Keratinocyte (primary cell): ENCODE measurements around the gene SUSD5.

Experiments
- EZH2 ChIP-seq: IDR thresholded peaks from one replicate; pipeline ENCODE4 v1.6.1; 2012; ENCODE audit warnings: inconsistent platforms, mild to moderate bottlenecking, low read length, moderate library complexity
- TF ChIP-seq, protein P1 (sequence below), 3 experiments: IDR thresholded peaks in 1 of 3; conservative IDR thresholded peaks in 1 of 3; optimal IDR thresholded peaks in 1 of 3; 2 replicates in 2 of 3; 3 replicates in 1 of 3; pipeline versions ENCODE3 to v1.5.1; 2011; ENCODE audit warnings: low read length in 3 of 3, mild to moderate bottlenecking in 3 of 3, moderate library complexity in 2 of 3, control low read depth in 1 of 3, inconsistent platforms in 1 of 3; ENCODE audit not compliant: insufficient read depth in 2 of 3; ENCODE audit errors: extremely low read depth in 1 of 3

DNA sequence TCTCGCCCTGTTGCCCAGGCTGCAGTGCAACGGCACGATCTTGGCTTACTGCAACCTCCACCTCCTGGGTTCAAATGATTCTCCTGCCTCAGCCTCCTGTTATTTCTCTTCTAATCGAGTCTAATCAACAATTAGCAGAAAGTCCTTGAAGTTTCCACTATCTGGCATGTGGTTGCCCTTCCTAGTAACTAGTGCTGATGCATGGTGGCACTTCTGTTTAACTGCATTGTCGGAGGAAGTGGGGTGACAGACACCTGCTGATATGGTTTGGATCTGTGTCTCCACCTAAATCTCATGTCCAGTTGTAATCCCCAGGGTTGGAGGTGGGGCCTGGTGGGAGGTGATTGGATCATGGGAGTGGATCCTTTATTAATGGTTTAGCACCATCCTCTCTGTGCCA is 95.6 kb downstream of the SUSD5 start:
- TF ChIP-seq, protein P1, sequence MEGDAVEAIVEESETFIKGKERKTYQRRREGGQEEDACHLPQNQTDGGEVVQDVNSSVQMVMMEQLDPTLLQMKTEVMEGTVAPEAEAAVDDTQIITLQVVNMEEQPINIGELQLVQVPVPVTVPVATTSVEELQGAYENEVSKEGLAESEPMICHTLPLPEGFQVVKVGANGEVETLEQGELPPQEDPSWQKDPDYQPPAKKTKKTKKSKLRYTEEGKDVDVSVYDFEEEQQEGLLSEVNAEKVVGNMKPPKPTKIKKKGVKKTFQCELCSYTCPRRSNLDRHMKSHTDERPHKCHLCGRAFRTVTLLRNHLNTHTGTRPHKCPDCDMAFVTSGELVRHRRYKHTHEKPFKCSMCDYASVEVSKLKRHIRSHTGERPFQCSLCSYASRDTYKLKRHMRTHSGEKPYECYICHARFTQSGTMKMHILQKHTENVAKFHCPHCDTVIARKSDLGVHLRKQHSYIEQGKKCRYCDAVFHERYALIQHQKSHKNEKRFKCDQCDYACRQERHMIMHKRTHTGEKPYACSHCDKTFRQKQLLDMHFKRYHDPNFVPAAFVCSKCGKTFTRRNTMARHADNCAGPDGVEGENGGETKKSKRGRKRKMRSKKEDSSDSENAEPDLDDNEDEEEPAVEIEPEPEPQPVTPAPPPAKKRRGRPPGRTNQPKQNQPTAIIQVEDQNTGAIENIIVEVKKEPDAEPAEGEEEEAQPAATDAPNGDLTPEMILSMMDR (optimal IDR thresholded peaks at IDR 0.05 in 1 of 3, IDR thresholded peaks at IDR 0.05 in 1 of 3, conservative IDR thresholded peaks at IDR 0.05 in 1 of 3; ENCODE audit: extremely low read depth in 1 of 3, insufficient read depth in 2 of 3, low read length in 3 of 3): no peak
- no peak for TF ChIP-seq EZH2
